ENCODE results near the gene IGSF11.

IGSF11 gene

GRCh38 chr3:118987477-118987876 lies 47.2 kb downstream of the IGSF11 start:
- Mint-ChIP-seq H3K27me3 (ENCODE audit: low read depth, poor library complexity) (peaks cover 5% of the 10 kb centered on the region), H3K4me1 (peaks cover 29% of the 10 kb centered on the region), H3K9me3 (no peaks in the 10 kb centered on the region), H3K4me3 (no peak overlapping the region), H3K36me3 (ENCODE audit: low read depth) (no peaks in the 10 kb centered on the region), H3K27ac (no peak overlapping the region)
- DNase-seq = no peak
- no peak for TF ChIP-seq CTCF (IDR thresholded peaks at IDR 0.05)

GRCh38 chr3:118986734-118987133 lies 47.9 kb downstream of the IGSF11 start:
- Mint-ChIP-seq H3K9me3 (no peaks in the 10 kb centered on the region), H3K27me3 (ENCODE audit: low read depth, poor library complexity) (peaks cover 5% of the 10 kb centered on the region), H3K4me3 (no peak overlapping the region), H3K4me1 (peaks cover 29% of the 10 kb centered on the region), H3K27ac (no peak overlapping the region), H3K36me3 (ENCODE audit: low read depth) (no peaks in the 10 kb centered on the region)
- no peak for DNase-seq
- TF ChIP-seq CTCF (IDR thresholded peaks at IDR 0.05) = no peak

GRCh38 chr3:118984699-118985098 lies 49.9 kb downstream of the IGSF11 start:
- Mint-ChIP-seq H3K4me1 (peaks cover 29% of the 10 kb centered on the region), H3K9me3 (no peaks in the 10 kb centered on the region), H3K4me3 (no peak overlapping the region), H3K36me3 (ENCODE audit: low read depth) (no peaks in the 10 kb centered on the region), H3K27ac (no peak overlapping the region), H3K27me3 (ENCODE audit: low read depth, poor library complexity) (peaks cover 5% of the 10 kb centered on the region)
- DNase-seq = no peak
- no peak for TF ChIP-seq CTCF (IDR thresholded peaks at IDR 0.05)

- no peak for DNase-seq
- Mint-ChIP-seq H3K4me1 (peaks cover 9% of the 10 kb centered on the region), H3K36me3 (ENCODE audit: low read depth) (no peaks in the 10 kb centered on the region), H3K9me3 (no peaks in the 10 kb centered on the region), H3K4me3 (no peak overlapping the region), H3K27ac (no peak overlapping the region), H3K27me3 (ENCODE audit: low read depth, poor library complexity) (peaks cover 5% of the 10 kb centered on the region)
- no peak for TF ChIP-seq CTCF (IDR thresholded peaks at IDR 0.05)
Measured at GRCh38 chr3:118981494-118982134, 53.0 kb downstream of the IGSF11 start.

GRCh38 chr3:118980832-118981231 lies 53.8 kb downstream of the IGSF11 start:
- peaks cover 5% of the 10 kb centered on the region for H3K27me3 Mint-ChIP-seq (ENCODE audit: low read depth, poor library complexity)
- H3K36me3 Mint-ChIP-seq (ENCODE audit: low read depth) = no peaks in the 10 kb centered on the region
- no peak overlapping the region for H3K27ac Mint-ChIP-seq
- DNase-seq = no peak
- no peak overlapping the region for H3K4me3 Mint-ChIP-seq
- H3K4me1 Mint-ChIP-seq = peaks cover 5% of the 10 kb centered on the region
- no peaks in the 10 kb centered on the region for H3K9me3 Mint-ChIP-seq
- TF ChIP-seq CTCF (IDR thresholded peaks at IDR 0.05) = no peak

GRCh38 chr3:118978393-118978758 lies 56.3 kb downstream of the IGSF11 start:
- no peak for DNase-seq
- TF ChIP-seq CTCF (IDR thresholded peaks at IDR 0.05) = no peak
- Mint-ChIP-seq H3K4me1 (no peaks in the 10 kb centered on the region), H3K27me3 (ENCODE audit: low read depth, poor library complexity) (no peaks in the 10 kb centered on the region), H3K4me3 (no peak overlapping the region), H3K36me3 (ENCODE audit: low read depth) (no peaks in the 10 kb centered on the region), H3K27ac (no peak overlapping the region), H3K9me3 (no peaks in the 10 kb centered on the region)

Data from nephron progenitor cell (in vitro differentiated cells).